ENCODE measurements around the gene RNLS.

RNLS gene

DNA sequence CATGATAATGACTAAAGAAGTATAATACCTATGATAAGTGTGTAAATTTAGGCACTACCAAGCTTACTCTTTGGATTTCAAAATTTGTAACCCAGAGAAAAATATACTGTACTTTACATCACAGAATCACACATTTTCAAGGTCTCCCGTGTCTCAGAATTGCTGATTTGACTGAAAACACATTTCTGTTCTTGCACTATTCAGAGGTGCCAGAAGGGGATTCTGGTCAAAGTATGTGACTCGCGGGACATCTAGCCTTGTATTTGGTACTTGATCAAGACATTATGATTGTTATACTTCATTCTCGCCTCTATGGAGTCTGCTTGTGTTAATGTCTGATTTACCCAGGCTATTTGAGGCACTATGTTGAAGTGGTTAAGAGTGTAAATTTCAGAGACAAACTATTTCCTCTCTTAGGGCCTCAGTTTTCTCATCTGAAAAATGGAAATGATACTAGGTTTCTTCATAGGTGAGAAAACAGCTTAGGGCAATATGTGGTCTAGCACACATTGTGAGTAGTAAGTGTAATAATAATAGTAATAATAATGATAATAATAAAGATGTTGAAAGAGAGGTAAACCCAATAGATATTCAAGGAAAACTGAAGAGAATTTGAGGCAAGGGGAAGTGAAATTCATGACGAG lies 320.4 kb downstream of the RNLS start:
- Mint-ChIP-seq H3K4me3 (no peak overlapping the region), H3K27me3 (ENCODE audit: low read depth) (peaks cover 3% of the 10 kb centered on the region), H3K4me1 (peaks cover 16% of the 10 kb centered on the region), H3K27ac (no peak overlapping the region), H3K36me3 (ENCODE audit: low read depth) (no peaks in the 10 kb centered on the region), H3K9me3 (peaks cover 8% of the 10 kb centered on the region)
- TF ChIP-seq, protein P1, sequence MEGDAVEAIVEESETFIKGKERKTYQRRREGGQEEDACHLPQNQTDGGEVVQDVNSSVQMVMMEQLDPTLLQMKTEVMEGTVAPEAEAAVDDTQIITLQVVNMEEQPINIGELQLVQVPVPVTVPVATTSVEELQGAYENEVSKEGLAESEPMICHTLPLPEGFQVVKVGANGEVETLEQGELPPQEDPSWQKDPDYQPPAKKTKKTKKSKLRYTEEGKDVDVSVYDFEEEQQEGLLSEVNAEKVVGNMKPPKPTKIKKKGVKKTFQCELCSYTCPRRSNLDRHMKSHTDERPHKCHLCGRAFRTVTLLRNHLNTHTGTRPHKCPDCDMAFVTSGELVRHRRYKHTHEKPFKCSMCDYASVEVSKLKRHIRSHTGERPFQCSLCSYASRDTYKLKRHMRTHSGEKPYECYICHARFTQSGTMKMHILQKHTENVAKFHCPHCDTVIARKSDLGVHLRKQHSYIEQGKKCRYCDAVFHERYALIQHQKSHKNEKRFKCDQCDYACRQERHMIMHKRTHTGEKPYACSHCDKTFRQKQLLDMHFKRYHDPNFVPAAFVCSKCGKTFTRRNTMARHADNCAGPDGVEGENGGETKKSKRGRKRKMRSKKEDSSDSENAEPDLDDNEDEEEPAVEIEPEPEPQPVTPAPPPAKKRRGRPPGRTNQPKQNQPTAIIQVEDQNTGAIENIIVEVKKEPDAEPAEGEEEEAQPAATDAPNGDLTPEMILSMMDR (IDR thresholded peaks at IDR 0.05; ENCODE audit: unreplicated experiment in 3 of 3), result no peak

DNA sequence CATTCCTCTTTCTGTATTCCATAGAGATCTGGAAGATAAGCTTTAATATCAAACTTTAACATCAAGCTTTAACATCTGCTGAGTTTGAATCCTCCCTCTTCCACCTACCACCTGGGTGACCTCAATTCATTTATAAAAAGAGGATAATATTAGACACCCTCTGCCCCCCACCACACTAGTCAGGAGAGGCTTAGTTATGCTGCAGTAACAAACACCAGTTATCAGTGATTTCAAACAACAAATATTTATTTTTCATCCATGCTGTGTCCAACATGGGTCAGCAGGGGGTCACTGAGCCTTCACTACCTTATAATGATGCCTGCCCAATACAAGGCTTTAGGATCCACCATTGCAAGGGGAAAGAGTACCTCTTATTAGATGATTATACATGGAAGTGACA lies 322.0 kb downstream of the RNLS start:
- Mint-ChIP-seq H3K27me3 (ENCODE audit: low read depth) (no peaks in the 10 kb centered on the region), H3K27ac (no peak overlapping the region), H3K36me3 (ENCODE audit: low read depth) (no peaks in the 10 kb centered on the region), H3K4me3 (no peak overlapping the region), H3K9me3 (peaks cover 8% of the 10 kb centered on the region), H3K4me1 (peaks cover 8% of the 10 kb centered on the region)
- TF ChIP-seq, protein P1 (IDR thresholded peaks at IDR 0.05; ENCODE audit: unreplicated experiment in 3 of 3), result no peak

DNA sequence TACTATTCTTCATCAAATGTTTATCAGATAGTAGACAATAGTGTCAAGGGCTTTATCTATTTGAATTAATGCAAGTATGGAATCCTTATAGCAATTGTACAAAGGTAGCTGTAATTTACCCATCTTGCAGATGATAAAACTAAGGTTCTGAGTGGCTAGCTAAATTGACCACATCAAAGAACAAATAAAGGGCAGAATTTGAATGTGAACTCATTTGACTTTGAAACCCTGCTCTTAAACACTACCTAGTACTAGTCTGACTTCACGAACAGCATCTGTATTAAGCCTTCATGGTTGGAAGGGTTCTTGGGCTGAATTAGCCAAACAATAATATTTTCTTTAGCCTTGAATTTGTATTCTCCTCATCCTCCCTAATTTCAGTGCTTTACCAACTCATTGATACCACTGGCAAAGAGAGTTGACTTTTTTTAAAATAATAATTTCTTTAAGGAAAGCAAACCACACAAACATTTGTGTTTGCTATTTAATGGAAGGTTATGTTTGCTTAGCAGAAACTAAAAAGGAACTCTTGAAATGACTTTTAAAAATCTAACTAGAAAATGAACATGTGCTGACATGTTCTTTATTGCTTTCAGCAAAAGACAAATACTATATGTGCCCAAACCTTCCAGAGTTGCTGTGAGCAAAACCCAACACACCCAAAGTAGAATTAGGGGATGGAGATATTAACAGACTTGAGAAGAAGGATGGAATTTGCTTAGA lies 322.6 kb downstream of the RNLS start:
- Mint-ChIP-seq H3K27ac (no peak overlapping the region), H3K4me3 (no peak overlapping the region), H3K27me3 (ENCODE audit: low read depth) (no peaks in the 10 kb centered on the region), H3K9me3 (peaks cover 8% of the 10 kb centered on the region), H3K36me3 (ENCODE audit: low read depth) (no peaks in the 10 kb centered on the region), H3K4me1 (peaks cover 9% of the 10 kb centered on the region)
- TF ChIP-seq, protein P1 (IDR thresholded peaks at IDR 0.05; ENCODE audit: unreplicated experiment in 3 of 3), result no peak

DNA sequence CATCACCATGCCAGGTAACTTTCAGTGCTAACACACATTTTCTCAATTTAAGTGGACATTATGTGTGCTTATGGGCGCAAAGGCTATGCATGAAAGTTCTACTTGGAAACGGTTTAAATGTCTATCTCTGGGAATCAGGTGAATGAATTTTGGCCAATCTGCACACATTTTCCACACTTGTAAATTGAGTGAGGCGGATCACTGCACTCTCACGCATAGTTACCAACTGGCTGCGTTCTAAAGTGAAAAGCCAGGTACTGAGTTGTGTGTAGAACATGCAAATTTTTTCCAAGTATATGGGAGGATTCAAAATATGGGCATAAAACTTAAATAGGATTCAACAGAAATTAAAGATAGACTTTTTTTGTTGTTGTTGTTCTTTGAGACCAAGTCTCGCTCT lies 323.7 kb downstream of the RNLS start:
- Mint-ChIP-seq H3K9me3 (peaks cover 4% of the 10 kb centered on the region), H3K27me3 (ENCODE audit: low read depth) (no peaks in the 10 kb centered on the region), H3K27ac (no peak overlapping the region), H3K4me3 (no peak overlapping the region), H3K4me1 (peaks cover 15% of the 10 kb centered on the region), H3K36me3 (ENCODE audit: low read depth) (no peaks in the 10 kb centered on the region)
- TF ChIP-seq, protein P1 (IDR thresholded peaks at IDR 0.05; ENCODE audit: unreplicated experiment in 3 of 3), result no peak

DNA sequence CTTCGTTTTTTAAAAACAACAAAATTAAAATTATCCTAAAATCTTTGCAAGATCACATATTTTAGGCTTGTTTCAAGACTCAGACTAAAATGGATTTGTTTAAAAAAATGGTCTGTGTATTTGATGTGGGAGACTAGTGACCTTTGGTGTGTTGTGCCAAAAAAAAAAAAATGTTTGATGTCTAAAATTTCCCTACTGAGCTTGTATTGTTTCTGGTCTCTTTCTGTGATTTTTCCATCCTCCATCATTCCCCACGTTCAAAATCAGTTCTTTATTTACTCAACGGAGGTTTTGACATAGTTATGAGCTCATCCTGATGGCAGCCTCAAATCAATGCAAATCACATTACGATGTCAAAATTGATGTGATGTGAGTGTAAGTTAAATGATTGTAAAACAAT lies 326.2 kb downstream of the RNLS start:
- no peaks in the 10 kb centered on the region for H3K36me3 Mint-ChIP-seq (ENCODE audit: low read depth)
- H3K4me1 Mint-ChIP-seq, result peaks cover 33% of the 10 kb centered on the region
- H3K27ac Mint-ChIP-seq, result peak overlapping the region in 2 of 3 experiments; percentile 33 to 40
- peaks cover 3% of the 10 kb centered on the region for H3K9me3 Mint-ChIP-seq
- H3K27me3 Mint-ChIP-seq (ENCODE audit: low read depth), result no peaks in the 10 kb centered on the region
- TF ChIP-seq, protein P1 (IDR thresholded peaks at IDR 0.05; ENCODE audit: unreplicated experiment in 3 of 3), result no peak
- no peak overlapping the region for H3K4me3 Mint-ChIP-seq

All from nephron (organoid).